DOHH2 (cell line): Measurements from ENCODE around the gene KDM5A.

Experiments
- EZH2phosphoT487 ChIP-seq: fragments of 200-600 bp; sonication (generic); IDR thresholded peaks from 2 replicates; pipeline ENCODE4 v1.6.1; 2017; ENCODE audit warnings: borderline replicate concordance, mild to moderate bottlenecking, antibody characterized with exemption, low read length, moderate library complexity, mixed read lengths
- TF ChIP-seq, protein P1 (sequence below): fragments of 200-600 bp; sonication (generic); IDR thresholded peaks from one replicate; pipeline ENCODE4 v1.5.1; 2014; ENCODE audit warnings: antibody characterized with exemption, mild to moderate bottlenecking, low read depth, low read length; ENCODE audit not compliant: poor library complexity, severe bottlenecking

DNA sequence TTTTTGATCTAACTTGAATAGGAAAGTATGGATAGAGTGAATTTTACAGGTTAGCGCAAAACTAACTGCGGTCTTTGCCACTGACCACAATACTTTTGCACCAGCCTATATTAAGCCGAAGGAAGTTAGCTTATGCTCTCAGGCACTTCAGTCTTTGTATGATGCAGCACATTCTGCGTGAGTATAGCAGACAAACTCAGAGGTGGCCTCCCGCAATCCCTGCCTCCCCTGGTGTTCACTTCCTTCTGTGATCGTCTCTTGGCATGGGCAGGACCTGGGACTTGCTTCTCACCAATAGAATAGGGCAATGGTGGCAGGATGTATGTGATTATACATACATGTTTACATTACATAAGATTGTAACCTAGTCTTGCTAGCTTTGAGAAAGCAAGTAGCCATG, 116.2 kb downstream of the KDM5A start:
- no peak for TF ChIP-seq EZH2phosphoT487
- TF ChIP-seq, protein P1, sequence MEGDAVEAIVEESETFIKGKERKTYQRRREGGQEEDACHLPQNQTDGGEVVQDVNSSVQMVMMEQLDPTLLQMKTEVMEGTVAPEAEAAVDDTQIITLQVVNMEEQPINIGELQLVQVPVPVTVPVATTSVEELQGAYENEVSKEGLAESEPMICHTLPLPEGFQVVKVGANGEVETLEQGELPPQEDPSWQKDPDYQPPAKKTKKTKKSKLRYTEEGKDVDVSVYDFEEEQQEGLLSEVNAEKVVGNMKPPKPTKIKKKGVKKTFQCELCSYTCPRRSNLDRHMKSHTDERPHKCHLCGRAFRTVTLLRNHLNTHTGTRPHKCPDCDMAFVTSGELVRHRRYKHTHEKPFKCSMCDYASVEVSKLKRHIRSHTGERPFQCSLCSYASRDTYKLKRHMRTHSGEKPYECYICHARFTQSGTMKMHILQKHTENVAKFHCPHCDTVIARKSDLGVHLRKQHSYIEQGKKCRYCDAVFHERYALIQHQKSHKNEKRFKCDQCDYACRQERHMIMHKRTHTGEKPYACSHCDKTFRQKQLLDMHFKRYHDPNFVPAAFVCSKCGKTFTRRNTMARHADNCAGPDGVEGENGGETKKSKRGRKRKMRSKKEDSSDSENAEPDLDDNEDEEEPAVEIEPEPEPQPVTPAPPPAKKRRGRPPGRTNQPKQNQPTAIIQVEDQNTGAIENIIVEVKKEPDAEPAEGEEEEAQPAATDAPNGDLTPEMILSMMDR: no peak
